ENCODE data around the gene CUL9. TPM values are rescaled to one million over a fixed set of nuclear protein-coding genes. Genes with fewer than 3 reads are reported as not detected.

CUL9 gene
- polyA plus RNA-seq, 1 donor (not counting 4 experiments of a cell fraction or from before 2014, with no cell fraction given): 21.6 TPM

DNA sequence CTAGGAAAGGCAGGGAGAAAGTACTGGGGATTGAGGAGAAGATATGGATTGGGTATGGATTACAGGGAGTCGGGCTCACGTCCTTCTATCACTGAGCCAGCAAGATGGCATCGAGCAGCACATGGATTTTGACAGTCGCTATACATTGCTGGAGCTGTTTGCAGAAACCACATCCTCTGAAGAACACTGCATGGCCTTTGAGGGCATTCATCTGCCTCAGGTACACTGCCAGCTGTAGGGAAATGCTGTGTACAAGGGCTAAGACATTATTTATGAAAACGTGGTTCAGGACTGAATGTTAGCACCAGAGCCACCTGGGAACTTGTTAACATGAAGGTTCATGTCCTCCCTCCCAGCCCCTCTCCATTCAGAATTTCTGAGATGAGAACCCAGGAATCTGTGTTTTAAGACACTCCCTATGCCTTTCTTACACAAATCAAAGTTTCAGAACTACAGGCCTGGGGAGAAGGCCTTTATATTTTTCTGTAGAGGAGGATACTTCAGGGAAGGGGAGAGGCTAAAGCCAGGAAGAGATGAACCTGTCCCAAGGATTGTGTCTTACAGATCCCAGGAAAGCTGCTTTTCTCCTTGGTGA lies 3.5 kb downstream of the CUL9 start:
- H2AFZ ChIP-seq (ENCODE audit: control insufficient read depth, low read length): no peak overlapping the region
- dilution Hi-C loops (cut with MboI; ENCODE audit: extremely low pct_ligation_motif_present, low sequenced_read_pairs): no loop called here
- TF ChIP-seq, protein P1, sequence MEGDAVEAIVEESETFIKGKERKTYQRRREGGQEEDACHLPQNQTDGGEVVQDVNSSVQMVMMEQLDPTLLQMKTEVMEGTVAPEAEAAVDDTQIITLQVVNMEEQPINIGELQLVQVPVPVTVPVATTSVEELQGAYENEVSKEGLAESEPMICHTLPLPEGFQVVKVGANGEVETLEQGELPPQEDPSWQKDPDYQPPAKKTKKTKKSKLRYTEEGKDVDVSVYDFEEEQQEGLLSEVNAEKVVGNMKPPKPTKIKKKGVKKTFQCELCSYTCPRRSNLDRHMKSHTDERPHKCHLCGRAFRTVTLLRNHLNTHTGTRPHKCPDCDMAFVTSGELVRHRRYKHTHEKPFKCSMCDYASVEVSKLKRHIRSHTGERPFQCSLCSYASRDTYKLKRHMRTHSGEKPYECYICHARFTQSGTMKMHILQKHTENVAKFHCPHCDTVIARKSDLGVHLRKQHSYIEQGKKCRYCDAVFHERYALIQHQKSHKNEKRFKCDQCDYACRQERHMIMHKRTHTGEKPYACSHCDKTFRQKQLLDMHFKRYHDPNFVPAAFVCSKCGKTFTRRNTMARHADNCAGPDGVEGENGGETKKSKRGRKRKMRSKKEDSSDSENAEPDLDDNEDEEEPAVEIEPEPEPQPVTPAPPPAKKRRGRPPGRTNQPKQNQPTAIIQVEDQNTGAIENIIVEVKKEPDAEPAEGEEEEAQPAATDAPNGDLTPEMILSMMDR (optimal IDR thresholded peaks at IDR 0.05 in 1 of 3, IDR thresholded peaks at IDR 0.05 in 1 of 3, conservative IDR thresholded peaks at IDR 0.05 in 1 of 3; ENCODE audit: extremely low read depth in 1 of 3, insufficient read depth in 2 of 3, low read length in 3 of 3): no peak
- no peak overlapping the region for H3K9ac ChIP-seq (ENCODE audit: control insufficient read depth, extremely low read depth, insufficient read depth, low read length)
- FAIRE-seq: no peak
- peaks cover 6% of the 10 kb centered on the region for H3K9me1 ChIP-seq (ENCODE audit: control insufficient read depth, extremely low read depth, insufficient read depth, low read length)
- peaks cover 30% of the 10 kb centered on the region for H3K79me2 ChIP-seq (ENCODE audit: control insufficient read depth, insufficient read depth, low read length)
- H3K9me3 ChIP-seq (ENCODE audit: control insufficient read depth, low read depth, low read length): no peaks in the 10 kb centered on the region
- H4K20me1 ChIP-seq (ENCODE audit: control insufficient read depth, extremely low read depth, insufficient read depth, low read length): no peaks in the 10 kb centered on the region
- H3K4me3 ChIP-seq (ENCODE audit: control insufficient read depth in 2 of 3, extremely low read depth in 1 of 3, insufficient read depth in 2 of 3, low read depth in 1 of 3, low read length in 3 of 3): no peak overlapping the region
- no peaks in the 10 kb centered on the region for H3K27me3 ChIP-seq (ENCODE audit: control insufficient read depth, extremely low read depth, insufficient read depth, low read length)
- H3K4me2 ChIP-seq (ENCODE audit: control insufficient read depth, extremely low read depth, insufficient read depth, low read depth, low read length): no peak overlapping the region
- H3K27ac ChIP-seq (ENCODE audit: control insufficient read depth, insufficient read depth, low read length): no peak overlapping the region
- peaks cover 4 to 23% of the 10 kb centered on the region in 2 experiments for H3K36me3 ChIP-seq (ENCODE audit: control insufficient read depth in 2 of 2, extremely low read depth in 1 of 2, insufficient read depth in 2 of 2, low read length in 2 of 2)
- H3K4me1 ChIP-seq (ENCODE audit: control insufficient read depth, extremely low read depth, insufficient read depth, low read length): peaks cover 41% of the 10 kb centered on the region
- DNase-seq (ENCODE audit: low read depth, low spot score): no peak

DNA sequence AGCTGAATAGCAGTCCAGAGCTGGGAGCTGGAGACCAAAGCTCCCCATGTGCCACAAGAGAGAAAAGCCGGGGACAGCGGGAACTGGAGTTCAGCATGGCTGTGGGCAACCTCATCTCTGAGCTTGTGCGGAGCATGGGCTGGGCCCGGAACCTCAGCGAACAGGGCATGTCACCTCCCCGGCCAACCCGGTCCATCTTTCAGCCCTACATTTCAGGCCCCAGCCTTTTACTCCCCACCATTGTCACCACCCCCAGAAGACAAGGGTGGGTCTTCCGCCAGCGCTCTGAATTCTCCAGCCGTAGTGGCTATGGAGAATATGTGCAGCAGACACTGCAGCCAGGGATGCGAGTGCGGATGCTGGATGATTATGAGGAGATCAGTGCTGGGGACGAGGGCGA lies 4.0 kb downstream of the CUL9 start:
- dilution Hi-C loops (cut with MboI; ENCODE audit: extremely low pct_ligation_motif_present, low sequenced_read_pairs): no loop called here
- H3K9me3 ChIP-seq (ENCODE audit: control insufficient read depth, low read depth, low read length): no peaks in the 10 kb centered on the region
- no peak overlapping the region for H2AFZ ChIP-seq (ENCODE audit: control insufficient read depth, low read length)
- peaks cover 5 to 23% of the 10 kb centered on the region in 2 experiments for H3K36me3 ChIP-seq (ENCODE audit: control insufficient read depth in 2 of 2, extremely low read depth in 1 of 2, insufficient read depth in 2 of 2, low read length in 2 of 2)
- DNase-seq (ENCODE audit: low read depth, low spot score) (no peak), FAIRE-seq (no peak)
- H3K27ac ChIP-seq (ENCODE audit: control insufficient read depth, insufficient read depth, low read length): peak overlapping the region; percentile 72
- peak overlapping the region; percentile 50 for H3K9ac ChIP-seq (ENCODE audit: control insufficient read depth, extremely low read depth, insufficient read depth, low read length)
- H3K27me3 ChIP-seq (ENCODE audit: control insufficient read depth, extremely low read depth, insufficient read depth, low read length): no peaks in the 10 kb centered on the region
- no peaks in the 10 kb centered on the region for H4K20me1 ChIP-seq (ENCODE audit: control insufficient read depth, extremely low read depth, insufficient read depth, low read length)
- H3K4me1 ChIP-seq (ENCODE audit: control insufficient read depth, extremely low read depth, insufficient read depth, low read length): peaks cover 41% of the 10 kb centered on the region
- H3K4me3 ChIP-seq (ENCODE audit: control insufficient read depth in 2 of 3, extremely low read depth in 1 of 3, insufficient read depth in 2 of 3, low read depth in 1 of 3, low read length in 3 of 3): no peak overlapping the region
- no peak overlapping the region for H3K4me2 ChIP-seq (ENCODE audit: control insufficient read depth, extremely low read depth, insufficient read depth, low read depth, low read length)
- H3K79me2 ChIP-seq (ENCODE audit: control insufficient read depth, insufficient read depth, low read length): peaks cover 33% of the 10 kb centered on the region
- TF ChIP-seq, protein P1 (optimal IDR thresholded peaks at IDR 0.05 in 1 of 3, IDR thresholded peaks at IDR 0.05 in 1 of 3, conservative IDR thresholded peaks at IDR 0.05 in 1 of 3; ENCODE audit: extremely low read depth in 1 of 3, insufficient read depth in 2 of 3, low read length in 3 of 3): no peak
- TF ChIP-seq EZH2 (IDR thresholded peaks at IDR 0.05; ENCODE audit: low read length): no peak
- peaks cover 6% of the 10 kb centered on the region for H3K9me1 ChIP-seq (ENCODE audit: control insufficient read depth, extremely low read depth, insufficient read depth, low read length)
